SIG-M5 treated with dmso at 0.1 percent for 504 hours (cell line): Measurements from ENCODE around the gene RPTOR.

ENCODE experiments used
- DNase-seq: peaks from one replicate; lab custom pipeline; 2025; ENCODE audit not compliant: unreplicated experiment; lab: John Stamatoyannopoulos, UW

RPTOR gene

DNA sequence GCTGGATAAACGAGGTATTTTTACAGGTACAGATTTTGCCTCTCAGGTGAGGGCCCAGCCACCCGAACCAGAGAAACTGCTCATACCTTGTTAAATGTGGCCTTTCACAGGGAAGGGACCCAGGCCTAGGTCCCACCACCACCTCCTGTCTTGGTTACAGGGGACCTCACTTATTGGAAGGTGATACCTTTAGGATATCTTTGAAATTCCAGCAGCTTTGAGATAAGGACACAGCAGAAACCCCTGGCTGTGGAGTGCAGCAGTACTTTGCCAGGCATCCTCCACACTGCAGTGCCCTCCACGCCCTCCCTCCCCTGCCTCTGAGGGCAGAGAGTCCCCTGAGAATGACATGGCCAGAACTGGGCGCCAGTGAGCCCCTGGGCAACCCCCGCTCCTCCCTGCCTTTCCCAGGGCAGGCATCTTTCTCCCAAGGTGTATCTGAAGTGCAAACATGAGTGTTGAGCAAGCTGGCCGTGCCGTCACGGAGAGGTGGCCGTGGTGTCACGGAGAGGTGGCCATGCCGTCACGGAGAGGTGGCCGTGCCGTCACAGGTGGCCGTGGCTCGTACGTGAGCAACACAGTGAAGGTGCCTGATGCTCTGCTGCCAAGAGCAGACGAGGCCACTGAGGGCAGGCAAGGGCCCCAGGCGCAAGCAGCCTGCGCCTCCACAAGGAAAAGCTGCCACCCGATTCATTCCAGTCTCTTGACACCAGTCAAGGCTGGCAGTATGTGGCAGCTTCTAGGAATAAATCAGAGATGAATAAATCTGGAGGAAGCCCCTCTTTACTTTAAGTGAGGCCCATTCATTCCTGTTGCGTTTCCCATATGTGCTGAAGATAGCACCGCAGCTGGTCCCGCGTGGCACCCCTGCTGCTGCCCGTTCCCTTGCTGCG, 312.5 kb downstream of the RPTOR start:
- DNase-seq = no peak

DNA sequence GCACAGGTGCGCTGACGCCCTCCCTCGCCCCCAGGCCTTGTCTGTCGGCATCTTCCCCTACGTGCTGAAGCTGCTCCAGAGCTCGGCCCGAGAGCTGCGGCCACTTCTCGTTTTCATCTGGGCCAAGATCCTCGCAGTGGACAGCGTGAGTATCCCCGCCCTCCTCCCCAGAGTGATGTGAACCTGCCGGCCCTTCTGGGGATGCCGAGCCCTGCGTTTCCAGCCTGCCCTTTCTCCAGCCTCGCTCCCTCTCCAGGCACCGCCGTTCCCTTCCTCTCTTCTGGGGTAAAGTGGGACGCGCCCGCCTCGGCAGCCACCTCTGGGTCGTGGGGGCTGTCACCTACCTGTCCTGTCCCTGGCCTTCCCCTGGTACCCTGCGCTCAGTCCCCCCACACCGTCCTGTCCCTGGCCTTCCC, 313.1 kb downstream of the RPTOR start:
- no peak for DNase-seq

DNA sequence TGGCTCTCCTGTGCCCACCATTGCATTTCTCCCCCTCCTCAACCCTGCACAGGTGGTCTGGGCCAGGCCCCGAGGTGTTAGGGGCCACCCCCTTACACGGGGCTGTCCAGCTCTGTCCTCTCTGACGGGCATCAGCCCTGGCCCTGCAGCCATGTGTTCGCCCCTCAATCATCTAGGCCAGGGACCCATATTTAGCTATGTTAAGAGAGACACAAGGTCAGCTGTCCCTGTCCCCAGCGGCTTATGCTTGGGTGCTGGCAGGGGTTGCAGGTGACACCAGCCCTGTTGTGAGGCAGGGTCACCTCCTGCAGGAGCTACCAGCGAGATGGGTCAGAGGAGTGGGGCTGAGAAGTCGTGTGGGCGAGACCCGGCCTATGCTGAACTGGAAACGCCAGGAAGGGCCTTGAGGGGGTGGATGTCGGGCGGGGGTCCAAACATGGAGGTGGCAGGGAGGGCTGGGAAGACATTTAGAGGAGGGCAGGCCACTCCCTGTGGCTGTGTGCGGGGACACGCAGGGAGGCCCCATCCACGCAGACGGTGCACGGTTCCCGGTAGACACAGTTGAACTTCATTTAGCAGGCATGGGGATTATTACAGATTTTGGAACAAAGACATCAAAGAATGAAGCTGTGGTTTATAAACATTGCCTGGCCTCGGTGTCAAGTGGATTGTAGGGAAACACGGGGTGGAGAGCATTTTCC, 313.8 kb downstream of the RPTOR start:
- no peak for DNase-seq

DNA sequence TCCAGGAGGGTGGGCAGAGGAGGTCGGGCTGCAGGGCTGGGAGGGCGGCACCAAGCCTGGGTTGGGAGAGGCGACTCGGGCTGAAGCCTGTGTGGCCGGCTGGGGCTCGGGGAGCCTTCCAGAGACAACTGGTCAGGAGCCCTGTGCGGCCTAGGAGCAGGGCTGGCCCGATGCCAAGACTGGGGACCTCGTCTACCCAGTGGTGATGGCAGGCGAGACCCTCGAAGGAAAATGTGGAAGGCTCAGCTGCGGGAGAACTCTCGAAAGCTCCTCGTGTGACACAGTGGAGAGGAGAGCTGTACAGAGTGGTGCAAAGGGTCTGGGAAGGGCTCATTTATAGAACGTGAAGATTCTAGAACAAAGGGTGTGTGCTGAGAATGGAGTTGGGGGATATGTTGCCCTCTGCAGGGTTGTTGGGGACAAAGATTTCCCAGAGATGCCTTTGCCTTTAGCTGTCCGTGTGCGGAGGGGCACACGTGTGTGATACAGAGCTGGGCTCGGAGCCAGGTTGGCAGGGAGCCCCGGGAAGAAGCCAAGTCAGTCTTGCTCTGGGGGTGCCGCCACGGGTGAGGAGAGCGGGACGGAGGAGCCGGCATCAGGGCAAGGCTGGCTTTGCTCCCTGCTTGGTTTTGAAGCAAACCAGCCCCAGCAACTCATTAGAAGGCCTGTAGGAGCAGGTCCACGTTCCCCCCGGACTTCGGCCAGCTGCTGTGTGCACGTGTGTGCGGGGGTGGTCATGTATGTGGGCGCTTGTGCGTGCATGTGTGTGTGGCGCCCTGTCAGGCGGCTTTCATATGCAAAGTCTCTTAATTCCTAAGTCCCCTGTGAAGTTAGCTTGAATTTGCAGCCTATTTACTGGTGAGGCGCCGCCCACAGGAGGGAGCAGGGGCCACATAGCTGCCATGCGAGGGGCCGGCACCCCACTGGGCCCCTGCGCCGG, 314.6 kb downstream of the RPTOR start:
- no peak for DNase-seq

DNA sequence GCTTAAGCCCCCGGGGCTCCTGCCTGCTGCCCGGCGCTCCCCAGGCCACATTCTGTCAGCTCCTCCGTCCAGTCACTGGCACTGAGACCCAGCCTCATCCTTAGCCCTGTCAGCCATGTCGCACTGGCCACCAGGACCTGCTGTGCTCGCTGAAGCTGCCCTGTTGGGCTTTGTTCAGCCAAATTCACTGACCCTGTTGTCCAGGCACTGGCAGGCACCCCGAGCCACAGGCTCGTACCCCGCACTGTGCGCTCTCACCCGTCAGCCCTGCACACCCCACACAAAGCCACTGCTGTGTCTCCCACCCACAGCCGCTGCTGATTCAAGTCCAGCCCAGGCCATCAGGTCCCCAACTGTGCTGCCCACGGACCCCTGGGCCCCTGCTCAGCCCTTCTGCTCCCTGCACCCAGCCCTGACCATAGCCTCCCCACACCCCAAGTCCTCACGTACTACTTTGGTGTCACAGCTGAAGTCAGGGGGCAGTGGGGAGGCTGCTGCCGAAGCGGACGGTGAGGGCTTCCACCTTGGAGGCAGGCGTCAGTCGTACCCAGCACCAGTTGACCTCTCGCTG, 315.5 kb downstream of the RPTOR start:
- DNase-seq = no peak

DNA sequence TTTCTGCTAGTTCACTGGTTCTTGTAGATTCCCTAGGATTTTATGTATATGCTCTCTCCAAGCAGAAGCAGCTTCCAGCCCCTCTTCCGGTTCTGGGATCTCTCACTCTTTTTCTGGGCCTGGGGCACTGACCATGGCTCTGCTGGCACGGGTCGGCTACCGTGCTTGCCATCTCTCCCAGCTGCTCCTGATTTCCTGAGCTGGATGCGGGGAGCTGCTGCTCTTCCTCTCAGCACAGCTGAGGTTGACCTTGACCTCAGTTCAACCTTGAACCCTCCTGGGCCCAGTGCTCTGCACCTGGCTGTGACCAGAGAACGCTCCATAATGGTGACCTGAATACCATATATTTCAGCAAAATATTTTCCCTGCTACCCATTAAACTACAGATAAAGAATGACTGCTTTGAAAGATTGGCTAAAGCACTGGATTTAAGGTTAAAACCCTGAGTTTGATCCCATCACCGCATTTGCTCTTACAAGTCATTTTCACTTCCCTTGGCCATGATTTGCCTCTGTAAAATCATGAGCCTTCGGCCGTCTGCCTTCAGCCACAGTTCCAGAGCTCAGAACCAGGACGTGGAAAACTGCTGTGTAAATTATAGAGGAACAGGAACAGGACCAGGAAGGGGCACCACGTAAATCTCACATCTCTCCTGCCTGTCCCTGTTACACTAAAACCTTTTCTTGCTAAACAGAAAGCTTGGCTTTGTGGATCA, 316.2 kb downstream of the RPTOR start:
- DNase-seq = no peak

DNA sequence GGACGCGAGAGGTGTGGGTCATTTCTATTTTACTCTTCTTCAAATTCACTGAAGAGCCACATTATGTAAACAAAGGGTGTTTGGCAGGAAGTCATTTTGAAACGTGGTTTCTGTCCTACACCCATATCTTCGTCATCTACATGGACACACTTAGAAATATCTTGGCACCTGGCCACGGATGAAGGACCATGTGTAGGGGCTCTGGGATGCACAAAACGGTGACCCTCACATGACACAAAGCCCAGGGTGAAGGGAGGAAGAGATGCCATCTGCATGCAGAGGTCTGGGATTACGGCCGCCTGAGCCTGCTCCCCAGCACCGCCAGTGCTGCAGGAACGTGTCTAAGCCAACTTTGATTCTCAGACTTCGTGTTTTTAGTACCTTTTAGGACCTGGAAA, 316.8 kb downstream of the RPTOR start:
- DNase-seq = no peak

DNA sequence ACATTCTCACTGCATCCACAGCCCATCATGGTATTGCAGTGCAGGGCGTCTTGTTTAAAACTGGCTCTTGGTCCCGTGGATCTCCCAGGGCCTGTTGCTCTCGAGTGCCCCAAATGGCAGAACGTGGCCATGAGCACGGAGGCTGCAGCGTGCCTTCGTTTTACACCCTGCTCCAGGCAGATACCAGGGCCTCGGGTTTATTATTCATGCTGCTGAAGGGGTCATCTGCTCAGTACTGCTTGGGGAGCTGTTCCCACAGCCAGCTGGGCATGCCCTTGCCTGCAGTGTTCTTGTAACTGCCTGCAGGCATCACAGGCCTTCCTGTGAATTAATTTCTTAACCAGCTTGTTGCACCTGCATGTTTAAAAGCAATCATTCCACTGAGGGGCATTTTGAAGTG, 317.3 kb downstream of the RPTOR start:
- DNase-seq = peak; percentile 14

DNA sequence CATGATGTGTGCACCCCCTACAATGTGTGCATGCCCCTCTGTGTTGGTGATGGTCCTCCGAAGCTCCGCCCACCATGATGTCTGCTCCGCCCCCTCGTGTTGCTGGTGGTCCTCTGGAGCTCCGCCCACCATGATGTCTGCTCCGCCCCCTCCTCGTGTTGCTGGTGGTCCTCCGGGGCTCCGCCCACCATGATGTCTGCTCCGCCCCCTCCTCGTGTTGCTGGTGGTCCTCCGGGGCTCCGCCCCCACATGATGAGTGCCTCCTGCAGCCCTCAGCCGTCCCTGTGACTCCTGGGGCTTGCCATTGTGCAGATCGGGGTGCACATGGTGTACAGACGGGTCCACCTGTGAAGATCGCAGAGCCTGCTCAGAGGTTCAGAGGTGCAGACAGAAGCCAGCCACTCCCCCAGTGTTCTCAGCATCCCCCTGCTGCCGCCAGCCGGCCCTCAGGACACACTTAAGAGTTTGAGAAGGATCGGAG, 317.9 kb downstream of the RPTOR start:
- no peak for DNase-seq

DNA sequence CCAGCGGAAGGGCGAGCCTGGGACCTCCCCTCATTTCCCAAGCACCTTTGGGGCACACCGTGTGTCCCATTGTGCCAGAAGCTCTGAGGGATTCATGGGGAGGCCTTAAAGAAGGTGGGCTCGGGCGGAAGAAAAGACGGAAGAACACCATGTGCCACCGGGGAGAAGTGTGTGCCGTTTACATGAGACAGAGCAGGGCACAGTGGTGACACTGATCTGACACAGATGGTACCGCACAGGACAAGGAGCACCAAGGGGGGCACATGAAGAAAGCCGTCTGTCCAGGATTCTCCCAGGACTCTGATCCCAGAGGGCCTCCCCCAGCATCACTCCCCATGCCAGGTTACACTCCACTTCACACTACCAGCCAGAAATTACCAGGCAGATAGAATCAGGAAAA, 318.3 kb downstream of the RPTOR start:
- DNase-seq = no peak

DNA sequence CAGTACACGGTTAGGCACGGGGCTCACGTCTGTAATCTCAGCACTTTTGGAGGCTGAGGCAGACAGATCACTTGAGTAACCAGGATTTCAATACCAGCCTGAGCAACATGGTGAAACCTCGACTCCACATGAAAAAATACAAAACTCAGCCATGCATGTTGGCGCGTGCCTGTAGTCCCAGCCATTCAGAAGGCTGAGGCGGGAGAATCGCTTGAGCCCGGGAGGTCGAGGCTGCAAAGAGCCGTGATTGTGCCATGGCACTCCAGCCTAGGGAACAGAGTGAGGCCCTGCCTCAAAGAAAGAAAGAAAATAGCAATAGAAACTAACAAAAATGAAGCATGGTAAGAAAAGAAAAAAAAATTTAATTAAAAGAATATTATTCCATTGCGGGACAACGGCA, 319.0 kb downstream of the RPTOR start:
- no peak for DNase-seq

DNA sequence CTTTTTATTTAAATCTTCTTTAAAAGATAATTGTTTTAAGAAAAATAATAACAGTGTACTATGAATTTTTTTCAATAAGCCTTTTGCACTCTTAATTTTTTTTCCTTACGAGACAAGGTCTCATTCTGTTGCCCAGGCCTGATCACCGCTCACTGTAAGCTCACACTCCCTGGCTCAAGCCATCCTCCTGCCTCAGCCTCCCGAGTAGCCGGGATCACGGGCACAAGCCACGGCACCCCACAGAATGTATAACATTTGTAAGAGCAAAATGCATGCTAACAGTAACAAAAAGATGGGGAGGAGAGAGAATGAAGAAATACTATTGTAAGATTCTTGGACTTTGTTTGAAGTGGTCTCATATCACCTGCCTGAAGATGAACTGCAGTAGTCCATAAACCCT, 320.1 kb downstream of the RPTOR start:
- no peak for DNase-seq

DNA sequence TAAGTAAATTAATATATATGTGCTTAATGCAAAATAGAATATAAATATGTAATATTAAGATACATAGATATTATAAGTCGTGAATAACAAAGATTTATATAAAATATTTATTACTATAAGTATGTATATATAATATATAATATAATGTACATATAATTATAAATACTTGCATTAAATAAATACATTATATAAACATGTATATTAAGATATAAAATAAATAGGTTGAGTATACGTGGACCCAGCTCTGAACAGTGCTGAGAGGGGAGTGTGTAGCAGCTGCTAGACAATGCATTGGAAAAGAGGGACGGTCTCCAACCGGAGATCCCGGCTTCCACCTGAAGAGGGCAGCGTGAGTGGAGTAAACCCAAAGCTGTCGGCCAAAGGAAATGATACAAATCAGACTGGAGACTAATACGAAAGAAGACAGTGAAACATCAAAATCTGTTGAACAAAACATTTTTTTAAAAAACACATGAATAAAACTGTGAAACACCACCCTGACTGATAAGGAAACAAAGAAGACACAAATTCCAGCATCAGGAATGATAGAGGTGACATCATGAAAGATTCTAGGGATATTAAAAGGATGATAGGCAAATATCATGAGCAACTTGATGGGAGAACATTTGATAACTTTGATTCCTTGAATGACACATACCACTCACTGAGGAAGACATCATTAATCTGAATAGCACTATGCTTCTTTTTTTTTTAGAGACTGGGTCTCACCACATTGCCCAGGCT, 321.6 kb downstream of the RPTOR start:
- DNase-seq = peak; percentile 30

DNA sequence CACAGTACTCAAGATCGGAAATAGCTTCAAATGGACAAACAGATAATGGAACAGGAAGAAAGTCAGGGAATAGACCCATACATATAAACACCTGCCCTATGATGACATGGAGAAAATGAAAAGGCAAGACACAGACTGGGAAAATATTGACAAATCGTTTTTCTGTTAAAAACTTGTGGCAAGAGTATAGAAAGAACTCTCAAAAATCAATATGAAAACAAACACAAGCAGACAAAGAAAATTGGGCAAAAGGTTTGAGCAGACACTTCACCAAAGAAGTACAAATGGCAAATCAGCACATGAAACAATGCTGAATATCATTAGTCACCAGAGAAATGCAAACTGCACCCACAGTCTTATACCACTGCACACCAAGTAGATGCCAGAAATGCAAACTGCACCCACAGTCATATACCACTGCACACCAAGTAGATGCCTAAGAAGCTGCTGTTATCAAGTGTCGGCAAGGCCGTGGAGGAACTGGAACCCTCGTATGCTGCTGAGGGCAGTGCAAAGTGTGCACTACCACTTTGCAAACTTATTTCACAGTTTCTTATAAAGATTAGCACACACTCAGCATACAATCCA, 323.5 kb downstream of the RPTOR start:
- no peak for DNase-seq

DNA sequence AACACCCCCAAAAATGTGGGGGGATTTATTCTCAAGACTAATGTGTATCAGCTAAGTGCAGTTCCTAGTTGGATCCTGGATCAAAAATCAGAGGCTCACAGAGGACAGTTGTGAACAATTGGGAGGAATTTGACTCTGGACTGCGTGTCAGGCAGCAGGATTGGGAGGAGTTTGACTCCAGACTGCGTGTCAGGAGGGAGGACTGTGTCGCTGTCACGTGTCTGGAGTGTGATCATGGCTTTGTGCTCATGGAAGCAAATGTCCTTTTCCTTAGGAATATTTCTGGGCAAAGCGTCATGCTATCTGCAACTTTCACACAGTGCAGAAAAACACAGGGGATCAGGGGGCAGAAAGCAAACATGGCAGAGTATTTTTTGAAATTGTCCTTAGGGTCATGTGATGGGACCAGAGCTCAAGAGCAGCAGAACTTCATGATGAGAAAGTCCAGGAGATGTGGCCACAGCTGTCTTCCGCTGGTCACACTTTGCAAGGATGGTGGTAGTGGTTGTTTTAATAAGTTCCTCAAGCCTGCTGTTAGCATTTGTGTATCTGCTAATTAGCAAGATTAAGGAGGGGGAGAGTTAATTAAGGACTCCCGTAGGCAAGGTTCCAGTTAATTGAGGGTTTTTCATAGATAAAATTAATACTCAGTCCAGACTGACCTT, 325.0 kb downstream of the RPTOR start:
- no peak for DNase-seq

DNA sequence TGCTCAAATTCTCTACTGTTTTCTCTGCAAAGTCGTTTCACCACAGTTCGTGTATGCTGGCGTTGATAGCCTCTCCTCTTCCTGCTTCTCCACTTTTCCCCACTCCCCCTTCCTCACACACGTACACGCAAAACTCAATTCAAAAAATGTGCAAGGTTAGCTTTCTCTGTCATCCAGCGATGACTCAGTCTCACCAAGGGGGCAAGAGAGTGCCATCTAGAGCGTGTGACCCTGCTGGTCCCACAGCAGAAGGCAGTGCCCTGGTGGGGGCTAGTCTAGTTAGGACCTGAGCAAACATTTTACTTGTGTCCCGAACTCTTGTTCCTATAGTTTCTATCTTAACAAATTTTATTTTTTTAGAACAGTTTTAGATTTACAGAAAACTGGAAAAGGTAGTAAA, 325.8 kb downstream of the RPTOR start:
- no peak for DNase-seq

DNA sequence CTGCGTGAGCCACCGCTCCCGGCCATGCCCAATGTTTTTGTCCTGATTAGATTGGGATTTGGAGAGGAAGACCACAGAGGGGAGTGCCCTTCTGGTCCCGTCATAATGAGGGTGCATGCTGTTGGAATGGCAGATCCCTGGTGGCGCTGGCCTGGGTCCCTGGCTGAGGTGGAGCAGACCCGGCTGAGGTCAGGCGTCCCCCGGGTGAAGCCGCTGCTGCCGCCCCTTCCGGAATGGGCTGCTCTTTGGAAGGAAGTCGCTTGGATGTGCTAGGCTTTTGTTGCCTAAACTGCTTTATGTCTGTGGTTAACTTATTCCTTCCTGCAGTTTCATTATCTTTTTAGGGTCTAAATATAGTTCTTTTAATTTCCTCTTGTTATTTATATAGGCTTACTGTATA, 326.7 kb downstream of the RPTOR start:
- DNase-seq = peak; percentile 23

DNA sequence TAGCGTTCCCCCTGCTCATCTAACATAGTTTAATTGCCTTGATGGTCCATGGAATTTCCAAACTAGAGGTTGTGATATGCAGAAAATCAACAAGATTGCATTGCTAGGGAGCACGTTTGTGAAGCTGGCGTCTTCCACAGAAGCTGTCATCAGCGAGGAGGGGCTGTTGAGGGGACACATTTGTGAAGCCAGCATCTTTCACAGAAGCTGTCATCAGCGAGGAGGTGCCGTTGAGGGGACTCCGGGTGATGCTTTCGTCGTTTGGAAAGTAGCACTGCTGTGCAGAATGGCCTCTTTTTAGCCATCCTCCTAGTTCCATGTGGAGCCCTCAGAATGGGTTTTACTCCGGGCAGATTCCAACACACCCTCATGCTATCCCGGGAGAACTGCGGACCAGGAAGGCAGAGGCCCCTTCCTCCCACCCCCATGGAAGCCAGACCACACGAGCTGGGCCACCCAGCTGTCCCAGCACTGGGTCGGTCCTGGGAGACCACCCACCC, 327.4 kb downstream of the RPTOR start:
- no peak for DNase-seq
